Suprapubic skin (tissue), 4 donors: Measurements from ENCODE around the gene USP22. TPM values are rescaled to one million over a fixed set of nuclear protein-coding genes. Genes with fewer than 3 reads are reported as not detected.

Experiments used
- DNase-seq, 2 donors: peaks; one replicate each; pipeline ENCODE4 v3.0.0-alpha.2; 2019; ENCODE audit warnings: low spot score in 2 of 2
- H3K27ac ChIP-seq: fragments of 200-600 bp; sonication (generic); one replicate; pipeline ENCODE4 v1.5.1; 2019
- H3K27me3 ChIP-seq: fragments of 200-600 bp; sonication (generic); one replicate; pipeline ENCODE4 v1.5.1; 2019
- H3K36me3 ChIP-seq: fragments of 200-600 bp; sonication (generic); one replicate; pipeline ENCODE4 v1.5.1; 2019
- H3K4me1 ChIP-seq: fragments of 200-600 bp; sonication (generic); one replicate; pipeline ENCODE4 v1.5.1; 2019
- H3K4me3 ChIP-seq: fragments of 200-600 bp; sonication (generic); one replicate; pipeline ENCODE4 v1.5.1; 2019; ENCODE audit warnings: mild to moderate bottlenecking
- H3K9me3 ChIP-seq: fragments of 200-600 bp; sonication (generic); one replicate; pipeline ENCODE4 v1.5.1; 2019
- EP300 ChIP-seq: sonication (generic); formaldehyde crosslinking; IDR thresholded peaks from one replicate; pipeline ENCODE4 v1.6.1; 2017; ENCODE audit warnings: antibody characterized with exemption
- POLR2A ChIP-seq, 2 donors: fragments of 450-650 bp; IDR thresholded peaks; one replicate each; pipeline ENCODE4 v1.6.1; 2017; ENCODE audit warnings: antibody characterized with exemption in 2 of 2, mild to moderate bottlenecking in 2 of 2, moderate library complexity in 2 of 2
- POLR2AphosphoS5 ChIP-seq, 3 donors: sonication (generic); formaldehyde crosslinking; IDR thresholded peaks; one replicate each; pipeline ENCODE4 v1.6.1; 2017; ENCODE audit warnings: antibody characterized with exemption in 3 of 3
- WGBS: methylation state at CpG from one replicate; pipeline ENCODE4 v1.1.5; 2018; 5-methylcytosine and 5-hydroxymethylcytosine counted together
- total RNA-seq, 4 donors: library from RNA; depleted of rRNA; stranded (reverse); fragments of >200 nt; gene quantifications; one replicate each; pipeline ENCODE4 v1.1.0, GENCODE V29; 2016
- TF ChIP-seq, protein P1 (sequence below), 2 donors: fragments of 200-600 bp in 1 of 2; fragments of 450-650 bp in 1 of 2; sonication (generic) in 1 of 2; IDR thresholded peaks; one replicate each; pipeline ENCODE4 v1.5.1; 2016 to 2019; ENCODE audit warnings: antibody characterized with exemption in 2 of 2, mild to moderate bottlenecking in 1 of 2, moderate library complexity in 1 of 2

USP22 gene
- total RNA-seq, 4 donors from 2014 or later: 116 to 166 (median 152) TPM

DNA sequence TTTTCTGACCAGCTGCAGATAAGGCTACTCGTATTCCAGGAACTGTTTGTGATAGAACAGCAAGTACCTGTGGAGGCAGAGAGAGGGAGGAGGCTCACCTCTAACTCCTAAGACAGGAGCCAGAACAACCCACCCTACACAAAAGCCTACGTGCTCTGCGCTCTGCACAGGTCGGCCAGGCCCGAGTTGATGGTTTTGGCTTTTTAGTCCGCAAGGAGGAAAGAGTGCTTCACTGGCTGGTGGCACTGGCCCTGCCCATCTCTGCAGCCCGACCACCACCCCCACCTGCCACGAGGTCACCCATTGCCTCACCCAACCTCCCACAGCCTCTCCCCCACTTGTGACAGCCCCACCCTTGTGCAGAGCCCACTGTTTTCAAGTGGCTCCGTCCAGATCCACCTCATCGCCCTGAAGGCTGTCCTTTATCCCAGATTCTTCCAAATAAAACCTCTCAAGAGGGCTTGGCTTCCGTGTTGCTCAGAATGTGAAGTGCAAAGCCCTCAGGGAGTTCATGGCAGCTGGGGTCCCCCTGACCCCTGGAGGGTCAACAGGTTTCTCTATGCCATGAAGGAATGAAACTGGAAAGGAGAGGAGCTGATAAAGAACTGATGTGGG is 39.7 kb downstream of the USP22 start:
- no peaks in the 10 kb centered on the region for H3K27me3 ChIP-seq
- no peak for DNase-seq
- peaks cover 86% of the 10 kb centered on the region for H3K36me3 ChIP-seq
- no peaks in the 10 kb centered on the region for H3K9me3 ChIP-seq
- H3K27ac ChIP-seq: peak overlapping the region; percentile 5
- peaks cover 16% of the 10 kb centered on the region for H3K4me1 ChIP-seq
- 78% methylated on average over 11 of the region's 11 CpGs for WGBS
- TF ChIP-seq POLR2AphosphoS5 (IDR thresholded peaks at IDR 0.05): no peak
- TF ChIP-seq, protein P1, sequence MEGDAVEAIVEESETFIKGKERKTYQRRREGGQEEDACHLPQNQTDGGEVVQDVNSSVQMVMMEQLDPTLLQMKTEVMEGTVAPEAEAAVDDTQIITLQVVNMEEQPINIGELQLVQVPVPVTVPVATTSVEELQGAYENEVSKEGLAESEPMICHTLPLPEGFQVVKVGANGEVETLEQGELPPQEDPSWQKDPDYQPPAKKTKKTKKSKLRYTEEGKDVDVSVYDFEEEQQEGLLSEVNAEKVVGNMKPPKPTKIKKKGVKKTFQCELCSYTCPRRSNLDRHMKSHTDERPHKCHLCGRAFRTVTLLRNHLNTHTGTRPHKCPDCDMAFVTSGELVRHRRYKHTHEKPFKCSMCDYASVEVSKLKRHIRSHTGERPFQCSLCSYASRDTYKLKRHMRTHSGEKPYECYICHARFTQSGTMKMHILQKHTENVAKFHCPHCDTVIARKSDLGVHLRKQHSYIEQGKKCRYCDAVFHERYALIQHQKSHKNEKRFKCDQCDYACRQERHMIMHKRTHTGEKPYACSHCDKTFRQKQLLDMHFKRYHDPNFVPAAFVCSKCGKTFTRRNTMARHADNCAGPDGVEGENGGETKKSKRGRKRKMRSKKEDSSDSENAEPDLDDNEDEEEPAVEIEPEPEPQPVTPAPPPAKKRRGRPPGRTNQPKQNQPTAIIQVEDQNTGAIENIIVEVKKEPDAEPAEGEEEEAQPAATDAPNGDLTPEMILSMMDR (IDR thresholded peaks at IDR 0.05): no peak
- TF ChIP-seq POLR2A (IDR thresholded peaks at IDR 0.05): no peak
- TF ChIP-seq EP300: no peak
- no peak overlapping the region for H3K4me3 ChIP-seq

DNA sequence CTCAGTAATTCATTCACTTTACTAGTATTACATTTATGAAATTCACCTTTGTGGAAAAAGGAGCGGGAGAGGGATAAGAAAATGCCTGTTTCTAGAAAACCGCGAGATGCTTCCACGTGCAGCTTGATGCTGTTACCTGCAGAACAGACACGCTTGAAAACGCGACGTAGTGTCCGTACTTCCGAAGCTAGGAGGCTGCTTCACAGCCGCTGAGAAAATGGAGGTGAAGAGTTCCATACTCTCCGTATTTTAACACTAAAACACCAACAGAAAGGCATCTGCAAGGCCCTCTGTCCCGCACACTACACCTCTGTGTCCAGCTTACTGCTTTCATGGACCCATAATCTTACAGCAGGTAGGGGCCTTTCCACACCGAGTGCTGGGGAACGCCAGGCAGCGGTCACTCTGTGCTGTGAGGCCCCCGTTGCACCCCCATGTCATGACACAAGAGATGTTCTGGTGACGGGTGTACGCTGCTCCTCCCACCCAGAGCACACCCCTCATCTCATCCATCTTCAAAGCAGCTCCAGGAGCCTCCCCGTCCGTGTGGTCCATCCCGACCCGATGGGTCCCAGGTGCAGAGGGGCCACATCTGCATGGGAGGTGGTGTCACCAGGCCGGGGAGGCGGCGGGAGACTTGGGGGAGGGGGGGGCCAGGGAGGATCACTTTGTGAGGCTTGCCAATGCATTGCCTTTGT is 40.4 kb downstream of the USP22 start:
- H3K4me3 ChIP-seq: no peak overlapping the region
- peaks cover 80% of the 10 kb centered on the region for H3K36me3 ChIP-seq
- peak overlapping the region; percentile 7 for H3K27ac ChIP-seq
- no peak for DNase-seq
- no peaks in the 10 kb centered on the region for H3K27me3 ChIP-seq
- no peaks in the 10 kb centered on the region for H3K9me3 ChIP-seq
- 92% methylated on average over 26 of the region's 26 CpGs for WGBS
- TF ChIP-seq, protein P1 (IDR thresholded peaks at IDR 0.05): no peak
- TF ChIP-seq EP300: no peak
- no peak for TF ChIP-seq POLR2A (IDR thresholded peaks at IDR 0.05)
- no peak for TF ChIP-seq POLR2AphosphoS5 (IDR thresholded peaks at IDR 0.05)
- peaks cover 16% of the 10 kb centered on the region for H3K4me1 ChIP-seq

DNA sequence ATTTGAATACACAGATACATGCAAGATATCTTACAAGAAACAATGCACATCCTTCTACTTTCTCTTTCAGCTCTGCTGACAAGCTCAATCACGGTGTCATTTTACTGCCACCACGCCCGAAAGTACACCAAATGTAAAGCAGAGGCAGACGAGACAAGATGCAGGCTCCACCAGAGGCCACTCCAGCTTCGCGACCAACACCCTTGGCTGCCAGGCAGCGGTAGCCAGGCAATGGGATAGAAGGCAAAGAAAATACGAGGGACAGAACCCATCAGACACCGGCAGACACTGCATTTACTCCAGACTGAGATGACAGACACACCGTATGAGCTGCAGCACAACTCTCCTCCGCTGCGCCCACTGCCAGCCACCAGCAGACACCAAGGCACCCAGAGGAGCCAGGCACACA is 41.0 kb downstream of the USP22 start:
- Histone ChIP-seq H3K4me1 (peaks cover 16% of the 10 kb centered on the region), H3K27me3 (no peaks in the 10 kb centered on the region), H3K4me3 (no peak overlapping the region), H3K36me3 (peaks cover 73% of the 10 kb centered on the region), H3K27ac (peak overlapping the region; percentile 7), H3K9me3 (no peaks in the 10 kb centered on the region)
- DNase-seq: no peak
- TF ChIP-seq POLR2AphosphoS5 (IDR thresholded peaks at IDR 0.05): no peak
- TF ChIP-seq EP300: no peak
- TF ChIP-seq POLR2A (IDR thresholded peaks at IDR 0.05): no peak
- TF ChIP-seq, protein P1 (IDR thresholded peaks at IDR 0.05): no peak
- 47% methylated on average over 12 of the region's 12 CpGs for WGBS

DNA sequence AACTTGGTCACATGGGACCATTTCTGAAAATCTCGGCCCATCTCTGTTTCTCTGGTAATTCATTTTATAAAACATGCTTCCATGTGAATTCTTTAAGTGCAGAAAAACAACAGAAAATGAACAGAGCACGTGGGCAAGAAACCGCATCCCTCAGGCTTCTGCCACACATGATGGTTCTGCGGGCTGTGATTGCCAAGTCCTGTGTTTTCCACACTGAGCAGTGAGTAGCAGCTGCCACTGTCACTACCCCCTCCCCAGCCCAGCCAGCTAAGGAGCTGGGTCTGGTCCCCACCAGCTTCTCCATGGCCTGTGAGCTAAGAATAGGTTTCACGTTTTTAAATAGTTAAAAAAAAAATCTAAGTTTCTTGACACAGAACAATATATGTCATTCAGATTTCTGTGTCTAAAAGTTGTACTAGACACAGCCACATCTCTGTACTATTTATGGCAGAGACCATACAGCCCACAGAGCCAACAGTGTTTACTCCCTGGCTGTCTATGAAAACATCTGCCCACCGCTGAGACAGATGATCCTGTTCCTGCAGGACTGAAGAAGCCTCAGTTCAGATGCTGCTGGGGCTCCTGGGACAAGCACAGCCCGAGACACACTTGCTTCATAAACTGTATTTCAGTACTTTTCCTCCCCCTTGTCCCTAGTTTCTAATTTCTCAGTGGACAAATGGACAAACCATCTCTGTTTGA is 41.5 kb downstream of the USP22 start:
- peaks cover 16% of the 10 kb centered on the region for H3K4me1 ChIP-seq
- TF ChIP-seq EP300: no peak
- TF ChIP-seq POLR2A (IDR thresholded peaks at IDR 0.05): no peak
- TF ChIP-seq, protein P1 (IDR thresholded peaks at IDR 0.05): no peak
- no peak for TF ChIP-seq POLR2AphosphoS5 (IDR thresholded peaks at IDR 0.05)
- H3K4me3 ChIP-seq: no peak overlapping the region
- no peak for DNase-seq
- H3K27ac ChIP-seq: peak overlapping the region; percentile 7
- WGBS: 68% methylated on average over 7 of the region's 7 CpGs
- no peaks in the 10 kb centered on the region for H3K27me3 ChIP-seq
- peaks cover 68% of the 10 kb centered on the region for H3K36me3 ChIP-seq
- no peaks in the 10 kb centered on the region for H3K9me3 ChIP-seq
